Keratinocyte (primary cell): Measurements from ENCODE around the gene TPST2.

ENCODE experiments used
- CTCF ChIP-seq, 3 experiments: IDR thresholded peaks in 1 of 3; conservative IDR thresholded peaks in 1 of 3; optimal IDR thresholded peaks in 1 of 3; 2 replicates in 2 of 3; 3 replicates in 1 of 3; pipeline versions ENCODE3 to v1.5.1; 2011; ENCODE audit warnings: low read length in 3 of 3, mild to moderate bottlenecking in 3 of 3, moderate library complexity in 2 of 3, control low read depth in 1 of 3, inconsistent platforms in 1 of 3; ENCODE audit not compliant: insufficient read depth in 2 of 3; ENCODE audit errors: extremely low read depth in 1 of 3
- EZH2 ChIP-seq: IDR thresholded peaks from one replicate; pipeline ENCODE4 v1.6.1; 2012; ENCODE audit warnings: inconsistent platforms, mild to moderate bottlenecking, low read length, moderate library complexity

DNA sequence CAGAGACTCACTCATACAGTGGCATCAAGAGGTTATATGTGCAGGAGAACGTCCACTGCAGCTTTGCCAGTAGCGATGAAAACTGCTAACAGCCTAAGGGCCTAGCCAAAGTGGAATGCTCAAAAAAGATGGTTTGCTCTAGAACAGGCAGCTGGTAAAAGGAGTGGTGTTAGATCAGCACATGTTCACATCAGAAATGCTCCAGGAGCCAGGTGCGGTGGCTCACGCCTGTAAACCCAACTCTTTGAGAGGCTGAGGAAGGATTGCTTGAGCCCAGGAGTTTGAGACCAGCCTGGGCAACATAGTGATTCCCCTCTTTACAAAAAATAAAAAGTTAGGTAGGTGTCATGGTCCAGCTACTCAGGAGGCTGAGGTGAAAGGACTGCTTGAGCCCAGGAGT lies 67.3 kb downstream of the TPST2 start:
- TF ChIP-seq CTCF (optimal IDR thresholded peaks at IDR 0.05 in 1 of 3, IDR thresholded peaks at IDR 0.05 in 1 of 3, conservative IDR thresholded peaks at IDR 0.05 in 1 of 3; ENCODE audit: extremely low read depth in 1 of 3, insufficient read depth in 2 of 3, low read length in 3 of 3) = no peak
- no peak for TF ChIP-seq EZH2
